Astrocyte (in vitro differentiated cells and primary cell): Measurements from ENCODE around the gene PTGER2. TPM values are rescaled to one million over a fixed set of nuclear protein-coding genes. Genes with fewer than 3 reads are reported as not detected.
A peak's percentile ranks its signal among the peaks of the same experiment; 100 is the strongest.

Experiments
- DNase-seq: peaks from one replicate; pipeline ENCODE4 v3.0.0-alpha.2; 2010; ENCODE audit warnings: low read depth
- FAIRE-seq: peaks from 2 replicates; lab custom pipeline; 2011; peaks lifted over from hg19 to GRCh38; lab: Jason Lieb, UNC
- H2AFZ ChIP-seq: 2 replicates; pipeline ENCODE4 v1.6.0; 2012; ENCODE audit warnings: low read depth, low read length, inconsistent platforms
- H3K27ac ChIP-seq: 2 replicates; pipeline ENCODE4 v1.5.1; 2011; ENCODE audit warnings: low read depth, low read length, inconsistent platforms
- H3K27me3 ChIP-seq: 2 replicates; pipeline ENCODE4 v1.6.0; 2011; ENCODE audit warnings: low read length, inconsistent platforms; ENCODE audit not compliant: insufficient read depth
- H3K36me3 ChIP-seq: 2 replicates; pipeline ENCODE4 v1.5.1; 2011; ENCODE audit warnings: low read length, inconsistent platforms; ENCODE audit not compliant: insufficient read depth
- H3K4me1 ChIP-seq: 2 replicates; pipeline ENCODE4 v1.5.1; 2011; ENCODE audit warnings: low read length, inconsistent platforms; ENCODE audit not compliant: insufficient read depth
- H3K4me2 ChIP-seq: 2 replicates; pipeline ENCODE4 v1.6.0; 2012; ENCODE audit warnings: low read length, inconsistent platforms
- H3K4me3 ChIP-seq: 2 replicates; pipeline ENCODE4 v1.5.1; 2011; ENCODE audit warnings: low read depth, mild to moderate bottlenecking, low read length, inconsistent platforms; ENCODE audit not compliant: insufficient read depth
- H3K79me2 ChIP-seq: 2 replicates; pipeline ENCODE4 v1.6.0; 2012; ENCODE audit warnings: mild to moderate bottlenecking, low read length, inconsistent platforms; ENCODE audit not compliant: insufficient read depth
- H3K9ac ChIP-seq: 2 replicates; pipeline ENCODE4 v1.6.0; 2012; ENCODE audit warnings: mild to moderate bottlenecking, low read length, inconsistent platforms
- H3K9me3 ChIP-seq: 2 replicates; pipeline ENCODE4 v1.5.1; 2012; ENCODE audit warnings: low read depth, mild to moderate bottlenecking, low read length, inconsistent platforms; ENCODE audit not compliant: insufficient read depth
- H4K20me1 ChIP-seq: 2 replicates; pipeline ENCODE4 v1.6.0; 2012; ENCODE audit warnings: low read length, inconsistent platforms; ENCODE audit not compliant: insufficient read depth
- H3K27ac Mint-ChIP-seq: one replicate; pipeline ENCODE4 v1.8.0; 2021; ENCODE audit warnings: mild to moderate bottlenecking, mixed read lengths; ENCODE audit not compliant: unreplicated experiment
- H3K27me3 Mint-ChIP-seq: one replicate; pipeline ENCODE4 v1.8.0; 2021; ENCODE audit warnings: low read depth, mixed read lengths; ENCODE audit not compliant: unreplicated experiment
- H3K36me3 Mint-ChIP-seq: one replicate; pipeline ENCODE4 v1.8.0; 2021; ENCODE audit warnings: low read depth, mixed read lengths; ENCODE audit not compliant: unreplicated experiment
- H3K4me1 Mint-ChIP-seq: one replicate; pipeline ENCODE4 v1.8.0; 2021; ENCODE audit warnings: low read depth, mixed read lengths; ENCODE audit not compliant: unreplicated experiment
- H3K4me3 Mint-ChIP-seq: one replicate; pipeline ENCODE4 v1.8.0; 2021; ENCODE audit warnings: mild to moderate bottlenecking, moderate library complexity, mixed read lengths; ENCODE audit not compliant: unreplicated experiment
- H3K9me3 Mint-ChIP-seq: one replicate; pipeline ENCODE4 v1.8.0; 2021; ENCODE audit warnings: mild to moderate bottlenecking, mixed read lengths; ENCODE audit not compliant: unreplicated experiment
- EZH2 ChIP-seq: IDR thresholded peaks from 2 replicates; pipeline ENCODE4 v1.6.1; 2012; ENCODE audit warnings: mild to moderate bottlenecking, low read length, inconsistent platforms; ENCODE audit not compliant: insufficient read depth
- total RNA-seq: library from RNA; stranded (reverse); gene quantifications from 2 replicates; pipeline ENCODE4 v1.2.1, GENCODE V29; 2021
- TF ChIP-seq, protein P1 (sequence below): IDR thresholded peaks from 2 replicates; pipeline ENCODE4 v1.5.1; 2011; ENCODE audit warnings: low read depth, mild to moderate bottlenecking, inconsistent platforms, low read length, moderate library complexity; ENCODE audit not compliant: insufficient read depth

Gene PTGER2
- total RNA-seq, 1 donor from 2014 or later = not detected

DNA sequence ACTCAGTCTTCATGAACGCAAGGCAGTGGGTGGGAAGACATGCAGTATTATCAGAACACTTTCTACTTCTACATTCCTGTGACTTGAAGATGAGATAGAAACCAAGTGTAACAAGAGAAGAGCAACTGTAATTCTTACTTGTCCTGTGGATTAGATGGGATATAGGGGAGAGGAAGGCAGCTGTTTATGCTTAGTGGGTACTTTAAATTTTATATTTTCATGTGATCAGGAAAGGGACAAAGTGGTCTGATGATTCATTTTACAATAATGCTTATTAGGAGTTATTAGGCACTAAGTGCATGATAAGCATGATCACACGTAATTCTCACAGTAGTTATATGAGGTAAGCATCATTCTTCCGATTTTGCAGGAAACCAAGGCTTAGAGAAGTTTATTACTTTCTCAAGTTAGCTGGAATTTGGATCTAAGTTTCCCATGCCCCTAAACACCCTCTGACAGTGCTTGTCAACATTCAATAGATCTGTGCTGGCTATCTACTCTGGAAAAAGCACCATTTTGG lies 52.7 kb downstream of the PTGER2 start:
- no peaks in the 10 kb centered on the region for H3K36me3 Mint-ChIP-seq
- Histone ChIP-seq H3K27ac (no peak overlapping the region), H3K4me2 (no peak overlapping the region), H3K4me1 (peaks cover 6% of the 10 kb centered on the region), H4K20me1 (no peaks in the 10 kb centered on the region), H3K36me3 (no peaks in the 10 kb centered on the region), H2AFZ (no peak overlapping the region), H3K79me2 (no peaks in the 10 kb centered on the region), H3K27me3 (no peaks in the 10 kb centered on the region), H3K9me3 (no peaks in the 10 kb centered on the region), H3K9ac (no peak overlapping the region), H3K4me3 (no peak overlapping the region)
- H3K4me3 Mint-ChIP-seq = no peak overlapping the region
- H3K27me3 Mint-ChIP-seq = peaks cover 4% of the 10 kb centered on the region
- no peaks in the 10 kb centered on the region for H3K9me3 Mint-ChIP-seq
- FAIRE-seq (no peak), DNase-seq (no peak)
- no peak overlapping the region for H3K27ac Mint-ChIP-seq
- no peak for TF ChIP-seq EZH2
- TF ChIP-seq, protein P1, sequence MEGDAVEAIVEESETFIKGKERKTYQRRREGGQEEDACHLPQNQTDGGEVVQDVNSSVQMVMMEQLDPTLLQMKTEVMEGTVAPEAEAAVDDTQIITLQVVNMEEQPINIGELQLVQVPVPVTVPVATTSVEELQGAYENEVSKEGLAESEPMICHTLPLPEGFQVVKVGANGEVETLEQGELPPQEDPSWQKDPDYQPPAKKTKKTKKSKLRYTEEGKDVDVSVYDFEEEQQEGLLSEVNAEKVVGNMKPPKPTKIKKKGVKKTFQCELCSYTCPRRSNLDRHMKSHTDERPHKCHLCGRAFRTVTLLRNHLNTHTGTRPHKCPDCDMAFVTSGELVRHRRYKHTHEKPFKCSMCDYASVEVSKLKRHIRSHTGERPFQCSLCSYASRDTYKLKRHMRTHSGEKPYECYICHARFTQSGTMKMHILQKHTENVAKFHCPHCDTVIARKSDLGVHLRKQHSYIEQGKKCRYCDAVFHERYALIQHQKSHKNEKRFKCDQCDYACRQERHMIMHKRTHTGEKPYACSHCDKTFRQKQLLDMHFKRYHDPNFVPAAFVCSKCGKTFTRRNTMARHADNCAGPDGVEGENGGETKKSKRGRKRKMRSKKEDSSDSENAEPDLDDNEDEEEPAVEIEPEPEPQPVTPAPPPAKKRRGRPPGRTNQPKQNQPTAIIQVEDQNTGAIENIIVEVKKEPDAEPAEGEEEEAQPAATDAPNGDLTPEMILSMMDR = no peak
- no peaks in the 10 kb centered on the region for H3K4me1 Mint-ChIP-seq

DNA sequence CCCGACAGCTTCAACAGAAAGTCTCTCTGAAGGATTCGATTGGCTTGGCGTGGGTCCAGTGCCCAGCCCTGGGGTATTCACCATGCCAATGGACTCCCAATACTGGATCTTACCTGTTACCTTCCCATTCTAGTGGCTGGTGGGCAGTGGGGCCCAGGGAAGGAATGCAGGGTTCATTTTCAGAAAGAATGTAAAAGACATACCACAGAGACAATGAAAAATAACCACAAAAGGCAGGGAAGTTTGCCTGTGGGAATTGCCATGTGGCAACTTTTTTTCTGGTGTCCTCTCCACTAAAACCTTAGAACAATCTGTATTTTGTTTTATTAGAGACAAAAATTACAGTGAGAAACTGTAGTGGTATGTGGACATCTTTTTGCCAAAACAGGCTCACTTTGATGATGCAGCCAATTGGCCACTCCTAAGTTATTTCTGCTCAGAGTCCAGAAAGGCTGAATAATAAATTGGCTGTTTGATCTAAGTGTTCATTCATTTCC lies 55.2 kb downstream of the PTGER2 start:
- H3K4me3 Mint-ChIP-seq = no peak overlapping the region
- TF ChIP-seq, protein P1 = no peak
- no peak for TF ChIP-seq EZH2
- H3K9ac ChIP-seq = no peak overlapping the region
- no peaks in the 10 kb centered on the region for H3K79me2 ChIP-seq
- no peak overlapping the region for H3K4me3 ChIP-seq
- peak; percentile 94 for DNase-seq
- no peaks in the 10 kb centered on the region for H3K9me3 ChIP-seq
- no peaks in the 10 kb centered on the region for H3K36me3 ChIP-seq
- H3K9me3 Mint-ChIP-seq = peaks cover 2% of the 10 kb centered on the region
- peak; percentile 55 for FAIRE-seq
- H3K27ac ChIP-seq = peak overlapping the region; percentile 42
- no peaks in the 10 kb centered on the region for H3K27me3 ChIP-seq
- peaks cover 6% of the 10 kb centered on the region for H3K4me1 ChIP-seq
- H3K4me2 ChIP-seq = peak overlapping the region; percentile 49
- no peak overlapping the region for H2AFZ ChIP-seq
- H3K27ac Mint-ChIP-seq = no peak overlapping the region
- no peaks in the 10 kb centered on the region for H4K20me1 ChIP-seq
- H3K4me1 Mint-ChIP-seq = no peaks in the 10 kb centered on the region
- H3K27me3 Mint-ChIP-seq = peaks cover 3% of the 10 kb centered on the region
- no peaks in the 10 kb centered on the region for H3K36me3 Mint-ChIP-seq

DNA sequence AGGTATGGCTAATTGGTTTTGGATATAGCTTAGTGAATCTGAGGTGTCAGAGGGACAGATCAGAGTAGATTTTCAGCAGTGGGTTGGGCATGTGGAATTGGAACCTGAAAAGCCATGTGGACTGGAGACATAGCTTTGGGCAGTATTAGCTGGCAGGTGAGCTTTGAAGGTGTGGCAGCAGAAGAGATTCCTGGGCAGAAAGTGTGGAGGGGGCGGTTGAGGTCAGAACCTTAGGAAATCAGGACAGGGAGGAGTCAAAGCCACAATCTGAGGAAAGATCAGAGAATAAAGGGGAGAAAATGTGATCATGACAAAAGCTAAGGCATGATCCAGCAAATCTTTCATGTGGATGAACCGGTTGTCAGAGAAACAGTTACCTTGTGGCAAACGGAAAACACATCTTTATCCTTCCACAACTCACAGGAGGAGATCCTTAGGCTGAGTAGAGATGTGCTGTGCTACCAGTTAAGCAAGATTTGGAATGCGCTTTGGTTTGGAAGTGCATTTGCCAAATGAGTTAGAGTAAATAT lies 56.4 kb downstream of the PTGER2 start:
- no peak overlapping the region for H2AFZ ChIP-seq

More for the DNA sequence above, 56.4 kb downstream of the PTGER2 start:
- Histone ChIP-seq H3K9me3 (no peaks in the 10 kb centered on the region), H3K27me3 (no peaks in the 10 kb centered on the region), H3K36me3 (no peaks in the 10 kb centered on the region), H3K4me1 (no peaks in the 10 kb centered on the region), H3K4me2 (no peak overlapping the region), H3K79me2 (no peaks in the 10 kb centered on the region), H4K20me1 (no peaks in the 10 kb centered on the region), H3K27ac (no peak overlapping the region), H3K9ac (no peak overlapping the region), H3K4me3 (no peak overlapping the region)
- Mint-ChIP-seq H3K4me3 (no peak overlapping the region), H3K27me3 (peaks cover 3% of the 10 kb centered on the region), H3K9me3 (peaks cover 2% of the 10 kb centered on the region), H3K36me3 (no peaks in the 10 kb centered on the region), H3K27ac (no peak overlapping the region), H3K4me1 (no peaks in the 10 kb centered on the region)
- TF ChIP-seq, protein P1 = no peak
- TF ChIP-seq EZH2 = no peak
- FAIRE-seq (no peak), DNase-seq (no peak)
